Kidney (tissue), 14 donors: Measurements from ENCODE around the gene HHIPL2. TPM values are rescaled to one million over a fixed set of nuclear protein-coding genes. Genes with fewer than 3 reads are reported as not detected.
"Not testable (repeated sequence)": the region's sequence is repeated elsewhere in the genome, so short reads cannot be mapped to it uniquely, and the experiment has no call there.

Source experiments
- DNase-seq, 5 donors: peaks; one replicate each; pipeline ENCODE4 v3.0.0-alpha.2; 2013 to 2020
- FAIRE-seq: peaks from 2 replicates; lab custom pipeline; 2012; peaks lifted over from hg19 to GRCh38; lab: Jason Lieb, UNC
- H3K27ac ChIP-seq, 2 donors: one replicate each; pipeline ENCODE4 v1.7.0; 2013; ENCODE audit warnings: low read depth in 2 of 2, low read length in 2 of 2, inconsistent platforms in 1 of 2
- H3K27me3 ChIP-seq: one replicate; pipeline ENCODE4 v1.7.1; 2013; ENCODE audit warnings: low read length, inconsistent platforms; ENCODE audit not compliant: control insufficient read depth, insufficient read depth
- H3K36me3 ChIP-seq, 3 donors: one replicate each; pipeline versions ENCODE4 v1.7.0 to v1.7.1; 2013; ENCODE audit warnings: low read length in 3 of 3, control low read depth in 1 of 3, inconsistent platforms in 1 of 3; ENCODE audit not compliant: insufficient read depth in 3 of 3, control insufficient read depth in 2 of 3
- H3K4me1 ChIP-seq, 3 donors: one replicate each; pipeline versions ENCODE4 v1.7.0 to v1.7.1; 2013; ENCODE audit warnings: low read length in 3 of 3, inconsistent platforms in 1 of 3, low read depth in 1 of 3; ENCODE audit not compliant: control insufficient read depth in 2 of 3, insufficient read depth in 2 of 3
- H3K4me3 ChIP-seq, 3 donors: one replicate each; pipeline versions ENCODE4 v1.7.0 to v1.8.1; 2013; ENCODE audit warnings: low read length in 3 of 3, control low read depth in 1 of 3, inconsistent platforms in 1 of 3
- H3K9ac ChIP-seq, 3 donors: one replicate each; pipeline versions ENCODE4 v1.7.0 to v1.7.1; 2013; ENCODE audit warnings: low read length in 3 of 3, control low read depth in 1 of 3, inconsistent platforms in 1 of 3
- H3K9me3 ChIP-seq, 3 donors: one replicate each; pipeline versions ENCODE4 v1.7.0 to v1.7.1; 2013; ENCODE audit warnings: low read length in 3 of 3, control low read depth in 1 of 3, inconsistent platforms in 1 of 3; ENCODE audit not compliant: control insufficient read depth in 2 of 3, insufficient read depth in 1 of 3
- CTCF ChIP-seq: IDR thresholded peaks from 3 replicates; pipeline ENCODE4 v1.5.1; 2012; ENCODE audit warnings: mild to moderate bottlenecking, moderate library complexity, borderline replicate concordance; ENCODE audit not compliant: insufficient read depth; ENCODE audit errors: extremely low read depth
- intact Hi-C: fragments of 100-400 bp; cut with DNase I; formaldehyde crosslinking; loops from one replicate; pipeline ENCODE4 v1.11.1; 2022
- polyA plus RNA-seq: library from polyadenylated mRNA; stranded (reverse); fragments of 350-450 nt; fragmentation: Illumina TruSeq; extraction: RNeasy Lipid Tissue Mini Kit (QIAGEN cat#74804); gene quantifications from one replicate; pipeline ENCODE4 v1.2.3, GENCODE V29; 2014; ENCODE audit warnings: low read depth, low replicate concordance; ENCODE audit not compliant: insufficient read depth
- total RNA-seq: library from RNA; stranded (reverse); fragmentation: NEBNext Ultra II Directional; extraction: Animal tissue kit (Norgen Biotek cat#: 25700); gene quantifications from one replicate; pipeline ENCODE4 v1.2.1, GENCODE V29; 2021
- donor health status: control.
- donor health status: control.
- donor health status: control.
- donor health status: control.
- donor health status: control.
- donor health status: DM: yes; HTN: yes; CAD: no.
- donor health status: Normal renal cell carcinoma (clear cell type).

The HHIPL2 gene
- total and polyA plus RNA-seq, 2 donors from 2014 or later: 0.09 TPM; not detected in 1

- Histone ChIP-seq H3K36me3 (no peaks in the 10 kb centered on the region), H3K4me3 (no peak overlapping the region), H3K9ac (no peak overlapping the region), H3K9me3 (peaks cover 0 to 8% (median 4%) of the 10 kb centered on the region in 3 donors), H3K4me1 (peaks cover 0 to 3% (median 0%) of the 10 kb centered on the region in 3 donors), H3K27me3 (no peaks in the 10 kb centered on the region), H3K27ac (no peak overlapping the region)
- no peak for DNase-seq
- intact Hi-C loops: no loop called here
- FAIRE-seq: no peak
- TF ChIP-seq CTCF: no peak
Measured at GRCh38 chr1:222523852-222524251, 24.1 kb downstream of the HHIPL2 start.

GRCh38 chr1:222522105-222522915 lies 25.6 kb downstream of the HHIPL2 start:
- DNase-seq (no peak), FAIRE-seq (no peak)
- H3K9me3 ChIP-seq: peaks cover 0 to 8% (median 4%) of the 10 kb centered on the region in 3 donors
- H3K4me1 ChIP-seq: peaks cover 0 to 3% (median 0%) of the 10 kb centered on the region in 3 donors
- no peak overlapping the region for H3K4me3 ChIP-seq
- intact Hi-C loops: no loop called here
- H3K27me3 ChIP-seq: no peaks in the 10 kb centered on the region
- TF ChIP-seq CTCF: no peak
- H3K36me3 ChIP-seq: no peaks in the 10 kb centered on the region
- no peak overlapping the region for H3K9ac ChIP-seq
- no peak overlapping the region for H3K27ac ChIP-seq

GRCh38 chr1:222521299-222522104 lies 26.4 kb downstream of the HHIPL2 start:
- H3K4me1 ChIP-seq: peaks cover 0 to 3% (median 0%) of the 10 kb centered on the region in 3 donors
- DNase-seq: peak in 3 of 5 donors; percentile 52 to 84 (median 81)
- H3K9me3 ChIP-seq: peaks cover 0 to 8% (median 4%) of the 10 kb centered on the region in 3 donors
- no peaks in the 10 kb centered on the region for H3K27me3 ChIP-seq
- no peak for TF ChIP-seq CTCF
- H3K27ac ChIP-seq: no peak overlapping the region
- no peak for FAIRE-seq
- intact Hi-C loops: no loop called here
- no peak overlapping the region for H3K4me3 ChIP-seq
- H3K9ac ChIP-seq: no peak overlapping the region
- no peaks in the 10 kb centered on the region for H3K36me3 ChIP-seq

- H3K9ac ChIP-seq, DNase-seq, H3K4me1 ChIP-seq, H3K9me3 ChIP-seq, H3K36me3 ChIP-seq, H3K27ac ChIP-seq, intact Hi-C loops, FAIRE-seq, H3K4me3 ChIP-seq, H3K27me3 ChIP-seq: not testable (repeated sequence)
Measured at GRCh38 chr1:222489496-222489895, 58.4 kb downstream of the HHIPL2 start.

GRCh38 chr1:222487774-222488173 lies 60.1 kb downstream of the HHIPL2 start:
- H3K36me3 ChIP-seq, FAIRE-seq, H3K4me3 ChIP-seq, H3K27me3 ChIP-seq, intact Hi-C loops, H3K4me1 ChIP-seq, H3K27ac ChIP-seq, H3K9ac ChIP-seq, DNase-seq, H3K9me3 ChIP-seq: not testable (repeated sequence)

- H3K4me1 ChIP-seq, H3K9ac ChIP-seq, DNase-seq, H3K4me3 ChIP-seq, H3K9me3 ChIP-seq, H3K36me3 ChIP-seq, intact Hi-C loops, H3K27ac ChIP-seq, FAIRE-seq, H3K27me3 ChIP-seq: not testable (repeated sequence)
Measured at GRCh38 chr1:222484005-222484404, 63.9 kb downstream of the HHIPL2 start.
